GM12878 (cell line): ENCODE data around the gene LARGE1. TPM values are rescaled to one million over a fixed set of nuclear protein-coding genes. Genes with fewer than 3 reads are reported as not detected.

ENCODE experiments used
- ATAC-seq: fragments of 200-7000 bp; cut with Tn5 transposase; 3 replicates; pipeline ENCODE4 v1.9.1; 2020; ENCODE audit warnings: mild to moderate bottlenecking, moderate library complexity
- BruUV-seq: library from RNA; stranded (reverse); fragments of 400-500 nt; replicated peaks from 2 replicates; lab custom pipeline; 2021; lab: Mats Ljungman, UMichigan
- CTCF ChIA-PET: fragments of 300-600 bp; sonication (Branson Sonifier 250); formaldehyde crosslinking; extraction: SDS; loops from one replicate; lab custom pipeline; 2021; ENCODE audit warnings: inconsistent platforms; lab: Yijun Ruan, JAX
- POLR2A ChIA-PET: fragments of 350-600 bp; formaldehyde crosslinking; extraction: SDS; loops from one replicate; lab custom pipeline; 2021; ENCODE audit warnings: inconsistent platforms; lab: Charles Lee
- RAD21 ChIA-PET: fragments of 300-600 bp; sonication (Branson Sonifier 250); formaldehyde crosslinking; loops from one replicate; lab custom pipeline; 2023; ENCODE audit warnings: antibody characterized with exemption; ENCODE audit not compliant: unreplicated experiment; lab: Charles Lee
- SMC1A ChIA-PET: fragments of 300-600 bp; sonication (Branson Sonifier 250); formaldehyde crosslinking; loops from one replicate; lab custom pipeline; 2023; ENCODE audit not compliant: unreplicated experiment, uncharacterized antibody; lab: Charles Lee
- DNase-seq: peaks from one replicate; pipeline ENCODE4 v3.0.0-alpha.2; 2011; ENCODE audit warnings: low read depth, low spot score
- FAIRE-seq: peaks from 3 replicates; lab custom pipeline; 2011; peaks lifted over from hg19 to GRCh38; lab: Jason Lieb, UNC
- H2AFZ ChIP-seq: 2 replicates; pipeline ENCODE4 v1.6.0; 2011; ENCODE audit warnings: low read depth, low read length, control low read depth; ENCODE audit not compliant: control insufficient read depth
- H3K27ac ChIP-seq: 2 replicates; pipeline ENCODE4 v1.5.1; 2011; ENCODE audit warnings: control low read depth; ENCODE audit not compliant: control insufficient read depth, insufficient read depth
- H3K27me3 ChIP-seq, 2 experiments: replicated peaks in 1 of 2; 2 replicates each; pipeline versions ENCODE4 v1.6.0 to v1.6.1; 2011; ENCODE audit warnings: low read length in 1 of 2; ENCODE audit not compliant: control insufficient read depth in 2 of 2, insufficient read depth in 2 of 2
- H3K36me3 ChIP-seq, 2 experiments: 2 replicates each; pipeline ENCODE4 v1.5.1; 2011; ENCODE audit warnings: low read length in 1 of 2; ENCODE audit not compliant: control insufficient read depth in 2 of 2, insufficient read depth in 2 of 2
- H3K4me1 ChIP-seq: 2 replicates; pipeline ENCODE4 v1.6.1; 2011; ENCODE audit warnings: mild to moderate bottlenecking, low read length, moderate library complexity, mixed read lengths; ENCODE audit not compliant: control insufficient read depth, insufficient read depth
- H3K4me2 ChIP-seq: 2 replicates; pipeline ENCODE4 v1.6.0; 2011; ENCODE audit warnings: control low read depth; ENCODE audit not compliant: control insufficient read depth, insufficient read depth
- H3K4me3 ChIP-seq: fragments of 200-600 bp; sonication (generic); 2 replicates; pipeline ENCODE4 v1.5.1; 2016
- H3K79me2 ChIP-seq: 2 replicates; pipeline ENCODE4 v1.6.0; 2011; ENCODE audit warnings: low read length; ENCODE audit not compliant: control insufficient read depth, insufficient read depth
- H3K9ac ChIP-seq: 2 replicates; pipeline ENCODE4 v1.8.0; 2011; ENCODE audit warnings: low read length, control low read depth, mixed read lengths; ENCODE audit not compliant: control insufficient read depth, insufficient read depth
- H3K9me3 ChIP-seq: replicated peaks from 3 replicates; pipeline ENCODE4 v1.5.1; 2011; ENCODE audit warnings: mild to moderate bottlenecking, low read length; ENCODE audit not compliant: control insufficient read depth, insufficient read depth
- H4K20me1 ChIP-seq: 2 replicates; pipeline ENCODE4 v1.6.0; 2011; ENCODE audit not compliant: control insufficient read depth, insufficient read depth
- CHD2 ChIP-seq: IDR thresholded peaks from 2 replicates; pipeline ENCODE4 v1.6.1; 2011; ENCODE audit warnings: low read depth, low read length, improper control_type of control experiment, borderline replicate concordance
- CTCF ChIP-seq, 3 experiments: IDR thresholded peaks in 2 of 3; conservative IDR thresholded peaks in 1 of 3; 2 replicates each; pipeline ENCODE4 v1.5.1; 2011; ENCODE audit warnings: low read depth in 3 of 3, low read length in 3 of 3, mild to moderate bottlenecking in 3 of 3, control low read depth in 2 of 3, moderate library complexity in 2 of 3, inconsistent platforms in 1 of 3, mixed read lengths in 1 of 3; ENCODE audit not compliant: control insufficient read depth in 2 of 3, insufficient read depth in 1 of 3; ENCODE audit errors: extremely low read depth in 1 of 3
- ETV6 ChIP-seq, 2 experiments: fragments of 450-650 bp in 1 of 2; IDR thresholded peaks in 1 of 2; conservative IDR thresholded peaks in 1 of 2; 2 replicates each; pipeline ENCODE4 v1.6.1; 2014; ENCODE audit warnings: antibody characterized with exemption in 1 of 2, borderline replicate concordance in 1 of 2, low read depth in 1 of 2, mild to moderate bottlenecking in 1 of 2, moderate library complexity in 1 of 2
- FOXM1 ChIP-seq: IDR thresholded peaks from 2 replicates; pipeline ENCODE4 v1.6.1; 2012; ENCODE audit warnings: low read depth, mild to moderate bottlenecking, inconsistent platforms, low read length, moderate library complexity
- IKZF2 ChIP-seq, 2 experiments: fragments of 450-650 bp; IDR thresholded peaks; 2 replicates each; pipeline ENCODE4 v1.6.1; 2017; ENCODE audit warnings: mild to moderate bottlenecking in 2 of 2, moderate library complexity in 2 of 2
- MXI1 ChIP-seq: fragments of 150-350 bp; IDR thresholded peaks from 2 replicates; pipeline ENCODE4 v1.6.1; 2011; ENCODE audit warnings: low read depth, mild to moderate bottlenecking, inconsistent platforms, low read length, improper control_type of control experiment
- PAX5 ChIP-seq: IDR thresholded peaks from 2 replicates; pipeline ENCODE4 v1.6.1; 2011; ENCODE audit warnings: low read depth, low read length, borderline replicate concordance
- PML ChIP-seq: IDR thresholded peaks from 2 replicates; pipeline ENCODE4 v1.6.1; 2012; ENCODE audit warnings: low read length, inconsistent platforms
- POU2F2 ChIP-seq: IDR thresholded peaks from 3 replicates; pipeline ENCODE4 v1.6.1; 2011; ENCODE audit warnings: low read depth, mild to moderate bottlenecking, low read length, borderline replicate concordance
- RCOR1 ChIP-seq: conservative IDR thresholded peaks from 2 replicates; pipeline ENCODE4 v1.6.1; 2012; ENCODE audit warnings: low read depth, low read length, improper control_type of control experiment
- SMAD1 ChIP-seq: fragments of 450-650 bp; IDR thresholded peaks from 2 replicates; pipeline ENCODE4 v1.6.1; 2018; ENCODE audit warnings: mild to moderate bottlenecking, low read depth; ENCODE audit not compliant: partially characterized antibody
- SP1 ChIP-seq: IDR thresholded peaks from one replicate; pipeline ENCODE4 v1.6.1; 2011; ENCODE audit warnings: low read depth, low read length
- SPI1 ChIP-seq: IDR thresholded peaks from 2 replicates; pipeline ENCODE4 v1.6.1; 2011; ENCODE audit warnings: low read depth, mild to moderate bottlenecking, low read length, moderate library complexity, borderline replicate concordance; ENCODE audit not compliant: insufficient read depth
- SREBF1 ChIP-seq: IDR thresholded peaks from 2 replicates; pipeline ENCODE4 v1.6.1; 2012; ENCODE audit warnings: mild to moderate bottlenecking, low read length
- TBL1XR1 ChIP-seq: IDR thresholded peaks from 2 replicates; pipeline ENCODE4 v1.6.1; 2012; ENCODE audit warnings: low read depth, low read length, improper control_type of control experiment
- YY1 ChIP-seq: IDR thresholded peaks from 2 replicates; pipeline ENCODE4 v1.6.1; 2011; ENCODE audit warnings: low read depth, mild to moderate bottlenecking, low read length
- ZBTB33 ChIP-seq: fragments of 450-650 bp; IDR thresholded peaks from 2 replicates; pipeline ENCODE4 v1.6.1; 2017; ENCODE audit warnings: mild to moderate bottlenecking
- WGBS: methylation state at CpG from one replicate; pipeline ENCODE4 v1.1.6; 2016; ENCODE audit warnings: low lambda C conversion rate; ENCODE audit not compliant: insufficient replicate concordance, insufficient coverage; ENCODE audit errors: missing lambda C conversion rate; 5-methylcytosine and 5-hydroxymethylcytosine counted together
- in situ Hi-C: fragments of 300-500 bp; cut with MboI; formaldehyde crosslinking; loops from 9 replicates; pipeline ENCODE4 v1.14.3; 2018; ENCODE audit warnings: mixed read lengths
- intact Hi-C: fragments of 100-400 bp; cut with micrococcal nuclease; formaldehyde crosslinking; loops from one replicate; pipeline ENCODE4 v1.14.2; 2022; ENCODE audit not compliant: unreplicated experiment
- polyA plus RNA-seq, 11 experiments: library from polyadenylated mRNA; depleted of rRNA in 4 of 11; unstranded in 6 of 11; stranded (reverse) in 5 of 11; fragments of >200 nt; fragmentation: Nextera tagmentation in 4 of 11; fragmentation: Illumina TruSeq in 1 of 11; extraction: Ambion mirVana in 4 of 11; extraction: Trizol in 1 of 11; gene quantifications; 1 replicate in 1 of 11; 2 replicates in 10 of 11; pipeline versions ENCODE4 v1.2.1 to v1.2.3, GENCODE V29; 2011 to 2016; ENCODE audit warnings: inconsistent platforms in 2 of 11, missing spikeins in 2 of 11, low read depth in 1 of 11
- total RNA-seq, 4 experiments: library from RNA; depleted of rRNA in 3 of 4; stranded (reverse); fragments of >200 nt in 3 of 4; fragmentation: Illumina TruSeq in 1 of 4; extraction: Trizol in 1 of 4; gene quantifications; 2 replicates each; pipeline versions ENCODE4 v1.2.1 to v1.2.3, GENCODE V29; 2013 to 2021
- TF ChIP-seq, protein P1 (sequence below): IDR thresholded peaks from 2 replicates; pipeline ENCODE4 v1.6.1; 2012; ENCODE audit warnings: low read length, inconsistent platforms

The LARGE1 gene
- total and polyA plus RNA-seq, 10 of the 15 experiments (the other 5 are each of a cell fraction or from before 2014, with no cell fraction given), result 3.2 to 41.4 (median 17.3) TPM

GRCh38 chr22:33889748-33890147 lies 30.5 kb downstream of the LARGE1 start:
- Histone ChIP-seq H3K9me3 (no peaks in the 10 kb centered on the region; the same call in 1 of the 3 replicates), H3K36me3 (no peaks in the 10 kb centered on the region), H3K4me2 (peak overlapping the region; percentile 70), H3K4me3 (no peak overlapping the region), H3K9ac (peak overlapping the region; percentile 29; the same call in 1 of the 2 replicates), H3K27ac (peak overlapping the region; percentile 72), H3K4me1 (peaks cover 40% of the 10 kb centered on the region), H3K27me3 (no peaks in the 10 kb centered on the region), H3K79me2 (peaks cover 42% of the 10 kb centered on the region), H2AFZ (peak overlapping the region; percentile 46), H4K20me1 (no peaks in the 10 kb centered on the region)
- 5% methylated on average over 5 of the region's 5 CpGs for WGBS
- SMC1A ChIA-PET, result interaction anchor here (0.8 to 3.1 kb wide), 9 partner anchors 9 to 321 kb away, joined by 3 to 9 read pairs (median 4); no protein-coding TSS in a partner anchor
- CTCF ChIA-PET, result interaction anchor here (1.1 to 2.4 kb wide), 3 partner anchors 9 to 1342 kb away, joined by 3 to 6 read pairs (median 3); no protein-coding TSS in a partner anchor
- FAIRE-seq, result no peak
- in situ Hi-C loops, result no loop called here
- no TSS peak for BruUV-seq
- ATAC-seq, result peak; percentile 75
- DNase-seq, result no peak
- POLR2A ChIA-PET, result interaction anchor here (0.6 to 1.1 kb wide), 5 partner anchors 28 to 316 kb away, joined by 3 to 6 read pairs (median 3); no protein-coding TSS in a partner anchor
- RAD21 ChIA-PET, result interaction anchor here (0.9 to 1.1 kb wide), 2 partner anchors 38 to 67 kb away, joined by 3 read pairs; no protein-coding TSS in a partner anchor
- intact Hi-C loops, result no loop called here
- TF ChIP-seq ZBTB33 (no peak), ETV6 (conservative IDR thresholded peaks at IDR 0.05 in 1 of 2, IDR thresholded peaks at IDR 0.05 in 1 of 2; ENCODE audit: borderline replicate concordance in 1 of 2, low read depth in 1 of 2) (peak in 1 of 2 experiments; percentile 72; a peak in 2 of 4 replicates), PML (no peak), SREBF1 (no peak), SPI1 (peak; percentile 28; the same call in 1 of the 2 replicates), IKZF2 (IDR thresholded peaks at IDR 0.05) (0 out of 4 replicates have a peak, but pooled peaks of 1 of the 2 experiments have one; percentile 26), MXI1 (no peak), SP1 (no peak), TBL1XR1 (no peak), CHD2 (no peak), RCOR1 (no peak), POU2F2 (0 out of 3 replicates have a peak, but pooled peaks have one; percentile 12), FOXM1 (no peak), CTCF (IDR thresholded peaks at IDR 0.05 in 2 of 3, conservative IDR thresholded peaks at IDR 0.05 in 1 of 3; ENCODE audit: control insufficient read depth in 2 of 3, extremely low read depth in 1 of 3, insufficient read depth in 1 of 3, low read depth in 3 of 3, low read length in 3 of 3) (no peak), YY1 (0 out of 2 replicates have a peak, but pooled peaks have one; percentile 33), PAX5 (no peak; the same call in 1 of the 2 replicates), SMAD1 (no peak)
- TF ChIP-seq, protein P1, sequence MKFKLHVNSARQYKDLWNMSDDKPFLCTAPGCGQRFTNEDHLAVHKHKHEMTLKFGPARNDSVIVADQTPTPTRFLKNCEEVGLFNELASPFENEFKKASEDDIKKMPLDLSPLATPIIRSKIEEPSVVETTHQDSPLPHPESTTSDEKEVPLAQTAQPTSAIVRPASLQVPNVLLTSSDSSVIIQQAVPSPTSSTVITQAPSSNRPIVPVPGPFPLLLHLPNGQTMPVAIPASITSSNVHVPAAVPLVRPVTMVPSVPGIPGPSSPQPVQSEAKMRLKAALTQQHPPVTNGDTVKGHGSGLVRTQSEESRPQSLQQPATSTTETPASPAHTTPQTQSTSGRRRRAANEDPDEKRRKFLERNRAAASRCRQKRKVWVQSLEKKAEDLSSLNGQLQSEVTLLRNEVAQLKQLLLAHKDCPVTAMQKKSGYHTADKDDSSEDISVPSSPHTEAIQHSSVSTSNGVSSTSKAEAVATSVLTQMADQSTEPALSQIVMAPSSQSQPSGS, result no peak
